GF-D8 (cell line): ENCODE results near the gene IL1R1.

Source experiments
- DNase-seq: peaks from one replicate; lab custom pipeline; 2025; lab: John Stamatoyannopoulos, UW

IL1R1 gene

DNA sequence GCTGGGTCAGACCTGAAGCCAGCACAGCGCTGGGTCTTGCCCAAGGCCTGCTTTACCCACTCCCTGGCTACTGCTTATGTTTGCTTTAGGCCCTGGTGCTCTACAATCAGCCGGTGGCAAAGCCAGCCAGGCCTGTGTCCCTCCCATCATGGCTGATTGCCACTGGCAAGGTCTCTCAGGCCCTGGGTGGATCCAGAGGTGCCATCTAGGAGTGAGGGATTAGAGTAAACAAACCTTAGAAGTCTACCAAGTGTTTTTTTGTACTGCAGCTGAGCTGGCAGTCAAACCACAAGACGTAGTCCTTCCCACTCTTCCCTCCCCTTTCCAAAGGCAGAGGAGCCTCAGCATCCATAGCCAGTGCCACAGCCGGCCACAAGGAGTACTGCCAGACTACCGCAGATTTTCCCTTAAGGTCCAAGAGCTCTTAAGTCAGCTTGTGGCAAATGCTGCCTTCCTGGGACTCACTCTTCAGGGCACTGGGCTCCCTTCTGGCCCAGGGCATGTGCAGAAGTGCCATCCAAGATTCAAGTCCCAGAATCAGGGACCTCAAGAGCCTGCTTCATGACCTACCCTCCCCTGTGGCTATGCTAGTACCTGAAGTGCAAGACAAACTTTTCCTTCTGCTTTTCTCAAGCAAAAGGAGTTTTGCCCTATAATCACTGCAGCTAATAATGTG, 64.3 kb downstream of the IL1R1 start:
- no peak for DNase-seq

DNA sequence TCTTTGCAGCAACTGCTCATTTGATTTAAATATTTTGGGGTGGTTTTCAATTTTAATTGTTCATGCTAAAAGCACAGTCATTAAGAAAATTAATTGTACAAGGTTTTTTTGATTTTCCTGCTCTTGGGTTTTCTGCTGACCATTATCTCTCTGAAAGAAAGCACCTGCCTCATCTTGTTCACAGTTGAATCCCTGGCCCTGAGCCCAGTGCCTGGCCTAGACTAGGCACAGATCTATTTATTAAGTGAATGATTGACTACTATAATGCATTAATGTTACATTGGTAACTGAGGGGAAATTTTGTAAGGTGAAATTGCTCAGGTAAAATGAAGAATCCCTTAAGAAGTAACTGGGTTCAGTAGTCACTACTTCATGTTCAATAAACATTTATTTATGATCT, 66.2 kb downstream of the IL1R1 start:
- DNase-seq = no peak

DNA sequence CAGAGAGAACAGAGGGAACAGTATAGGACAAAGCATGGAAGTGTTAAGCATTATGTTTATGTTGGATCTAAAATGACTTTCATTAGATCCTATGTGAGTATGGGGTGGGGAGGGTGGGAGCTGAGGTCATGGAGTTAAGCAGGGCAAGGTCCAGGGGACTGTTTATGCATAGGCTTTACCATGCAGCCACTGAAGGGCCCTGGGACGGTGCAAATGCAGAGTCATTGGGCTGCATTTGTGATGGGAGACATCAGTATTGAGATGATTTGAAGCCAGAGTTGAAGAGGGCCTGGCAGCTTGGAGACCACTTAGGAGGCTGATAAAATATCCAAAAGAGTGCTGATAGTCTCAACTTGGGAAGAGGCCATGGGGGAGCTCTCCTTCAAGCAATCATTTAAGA, 66.9 kb downstream of the IL1R1 start:
- DNase-seq = no peak

DNA sequence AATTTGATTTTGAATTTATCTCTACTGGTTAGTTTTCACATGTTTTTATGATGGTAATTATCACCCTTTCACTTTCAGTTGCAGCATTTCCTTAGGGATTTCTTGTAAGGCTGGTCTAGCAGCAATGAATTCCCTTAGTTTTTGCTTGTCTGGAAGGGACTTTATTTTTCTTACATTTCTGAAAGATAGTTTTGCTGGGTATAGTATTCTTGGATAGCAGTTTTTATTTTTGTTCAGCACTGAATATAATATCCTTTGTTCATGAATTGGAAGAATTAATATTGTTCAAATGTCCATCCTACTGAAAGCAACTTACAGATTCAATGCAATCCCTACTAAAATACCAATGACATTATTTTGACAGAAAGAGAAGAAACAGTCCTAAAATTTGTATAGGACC, 74.5 kb downstream of the IL1R1 start:
- no peak for DNase-seq

DNA sequence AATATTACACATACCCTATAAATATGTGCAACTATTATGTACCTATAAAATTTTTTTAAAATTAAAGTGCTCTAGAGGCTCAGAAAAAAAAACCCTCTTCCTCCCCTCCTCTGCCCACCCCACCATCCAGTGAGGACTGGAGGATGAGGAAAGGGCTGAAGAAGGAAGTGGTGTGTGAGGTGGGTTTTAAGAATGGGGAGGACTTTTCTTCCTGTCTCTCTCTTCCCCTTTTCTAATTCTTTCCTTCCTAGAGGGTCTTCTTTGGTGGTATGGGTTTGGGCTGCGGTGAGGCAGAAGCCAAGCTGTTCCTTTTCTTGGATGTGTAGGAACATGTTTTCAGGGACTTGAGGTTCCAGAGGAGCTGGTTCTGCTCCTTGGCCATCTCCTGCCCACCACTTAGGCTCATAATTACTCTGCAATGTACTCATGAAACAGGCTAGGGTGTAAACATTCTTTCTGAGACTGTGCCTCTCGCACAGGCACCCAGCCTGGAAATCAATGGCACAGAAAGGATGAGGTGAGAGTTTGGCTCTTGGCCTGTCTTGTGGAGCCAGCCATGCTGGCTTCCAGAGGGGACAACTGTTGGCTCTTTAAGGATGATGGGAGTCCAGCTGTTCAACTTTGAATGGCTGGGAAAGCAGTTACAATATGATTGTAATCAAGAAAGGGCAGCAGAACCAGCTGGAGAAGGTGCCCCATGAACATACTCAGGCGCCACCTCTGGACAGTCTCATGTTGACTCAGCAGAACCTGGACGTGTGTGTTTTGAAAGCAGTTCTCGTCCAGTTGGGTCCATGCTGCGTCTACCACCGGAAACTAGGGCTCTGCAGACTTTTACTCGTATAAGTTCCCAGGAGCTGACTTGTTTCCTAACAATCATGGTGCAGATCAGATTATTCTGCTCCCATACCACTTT, 82.5 kb downstream of the IL1R1 start:
- no peak for DNase-seq

DNA sequence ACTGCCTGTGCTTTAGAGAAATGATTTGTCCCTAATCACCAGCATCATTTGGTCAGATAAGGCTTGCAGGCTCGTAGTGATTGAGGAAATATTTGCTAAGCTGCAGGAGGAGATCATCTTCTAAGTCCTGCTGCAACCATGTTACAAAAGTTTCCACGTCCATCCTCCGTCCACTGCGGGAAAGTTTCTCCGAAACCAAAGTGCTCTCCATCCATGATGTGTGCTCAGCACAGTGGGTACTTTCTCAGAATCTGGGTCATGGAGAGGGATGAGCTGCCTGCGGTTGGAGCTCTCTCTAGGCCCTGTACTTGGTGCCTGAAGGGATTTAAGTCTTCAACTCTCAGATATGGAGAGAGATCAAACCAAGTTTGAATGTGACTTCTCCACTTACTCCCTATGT, 83.6 kb downstream of the IL1R1 start:
- no peak for DNase-seq

DNA sequence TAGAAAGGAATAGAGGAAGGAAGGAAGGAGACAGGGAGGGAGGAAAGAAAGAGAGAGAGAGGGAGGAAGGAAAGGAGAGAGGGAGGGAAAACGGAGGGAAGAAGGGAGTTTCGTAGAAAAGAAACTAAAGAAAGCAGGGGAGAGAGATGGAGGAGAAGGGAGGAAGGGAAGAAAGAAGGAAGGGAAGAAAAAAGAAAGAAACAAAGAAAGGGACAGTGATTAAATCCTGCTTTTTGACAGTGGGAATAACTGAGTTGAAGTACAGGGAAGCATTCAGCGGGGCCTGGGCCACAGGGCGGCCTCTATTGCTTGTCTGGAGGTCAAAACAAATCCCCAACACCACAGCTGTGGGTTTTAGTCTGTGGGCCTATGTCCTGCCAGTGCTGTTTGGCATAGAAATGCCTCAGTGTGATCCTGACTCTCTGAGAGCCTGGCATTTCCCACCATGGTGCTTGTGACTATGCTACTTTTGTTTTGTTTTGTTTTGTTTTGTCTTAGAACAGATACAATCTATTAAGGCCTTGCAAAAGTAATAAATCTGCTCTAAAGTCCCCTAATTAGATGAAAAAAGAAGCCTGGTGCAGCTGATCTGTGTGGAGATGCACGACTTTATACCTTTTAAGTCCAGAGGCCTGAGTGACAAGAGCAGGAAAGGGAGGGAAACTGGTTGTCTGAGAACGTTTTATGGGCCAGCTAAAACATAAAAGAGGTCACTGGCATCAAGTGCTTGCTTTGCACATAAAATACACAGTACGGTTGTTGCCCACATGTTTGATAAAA, 84.3 kb downstream of the IL1R1 start:
- DNase-seq = no peak

DNA sequence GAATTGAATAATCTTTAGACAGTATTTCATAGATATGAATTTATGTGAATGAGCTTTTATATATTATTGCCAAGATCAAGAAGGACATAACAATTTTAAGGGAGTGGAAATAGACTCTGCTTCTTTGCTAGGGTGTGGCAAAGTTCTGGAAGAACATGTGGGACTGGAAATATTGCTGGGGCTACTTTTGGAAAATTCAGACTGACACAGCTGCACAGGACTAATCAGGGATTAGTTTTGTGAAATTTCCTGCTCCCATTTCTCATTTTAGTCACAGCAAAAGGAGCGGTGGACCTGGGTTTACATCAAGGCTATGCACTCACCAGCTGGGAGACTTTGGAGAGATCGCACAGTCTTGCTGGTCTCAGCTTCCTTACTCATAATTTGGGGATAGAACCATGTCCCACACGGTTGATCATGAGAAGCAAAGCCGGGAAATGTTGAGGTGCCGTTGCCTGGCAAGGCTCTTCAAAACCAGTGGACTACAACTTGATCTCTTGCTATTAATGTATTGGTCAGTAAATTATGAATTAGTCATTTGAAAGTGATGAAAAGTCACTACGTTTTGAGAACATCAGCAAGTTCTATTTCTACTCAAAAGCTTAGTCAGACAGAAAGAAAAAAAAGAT, 86.7 kb downstream of the IL1R1 start:
- no peak for DNase-seq
